B cell (primary cell): ENCODE measurements around the gene TIMM8A. TPM values are rescaled to one million over a fixed set of nuclear protein-coding genes. Genes with fewer than 3 reads are reported as not detected.

Experiments
- ATAC-seq: fragments of 200-7000 bp; cut with Tn5 transposase; one replicate; pipeline ENCODE4 v1.10.0; 2021; ENCODE audit warnings: low read depth, mild to moderate bottlenecking, moderate number of reproducible peaks, moderate library complexity
- CTCF ChIA-PET: fragments of 350-600 bp; sonication (Branson Sonifier 250); formaldehyde crosslinking; loops from one replicate; lab custom pipeline; 2021; ENCODE audit warnings: antibody characterized with exemption, inconsistent platforms; lab: Charles Lee
- POLR2A ChIA-PET: fragments of 350-600 bp; sonication (Branson Sonifier 250); formaldehyde crosslinking; loops from one replicate; lab custom pipeline; 2021; ENCODE audit warnings: antibody characterized with exemption; lab: Charles Lee
- DNase-seq: peaks from one replicate; pipeline ENCODE4 v3.0.0; 2013
- H2AFZ ChIP-seq: 2 replicates; pipeline ENCODE4 v1.6.1; 2012; ENCODE audit warnings: mild to moderate bottlenecking, low read depth, low read length; ENCODE audit not compliant: insufficient read depth, poor library complexity, severe bottlenecking
- H3K27ac ChIP-seq, 2 donors: 1 replicate in 1 of 2; 2 replicates in 1 of 2; pipeline ENCODE4 v1.5.1; 2012 to 2013; ENCODE audit warnings: low read length in 2 of 2, mild to moderate bottlenecking in 2 of 2, moderate library complexity in 1 of 2
- H3K27me3 ChIP-seq, 4 experiments: fragments of 200-600 bp in 1 of 4; sonication (generic) in 1 of 4; replicated peaks in 1 of 4; 1 replicate in 2 of 4; 2 replicates in 2 of 4; pipeline versions ENCODE4 v1.6.1 to v1.7.0; 2013 to 2016; ENCODE audit warnings: low read length in 3 of 4, mild to moderate bottlenecking in 2 of 4, mixed read lengths in 1 of 4, moderate library complexity in 1 of 4; ENCODE audit not compliant: insufficient read depth in 4 of 4, control insufficient read depth in 3 of 4; ENCODE audit errors: control extremely low read depth in 1 of 4
- H3K36me3 ChIP-seq, 2 experiments: replicated peaks in 1 of 2; 1 replicate in 1 of 2; 2 replicates in 1 of 2; pipeline versions ENCODE4 v1.6.1 to v1.7.1; 2013; ENCODE audit warnings: low read length in 1 of 2; ENCODE audit not compliant: insufficient read depth in 2 of 2, control insufficient read depth in 1 of 2; ENCODE audit errors: control extremely low read depth in 1 of 2, extremely low read depth in 1 of 2
- H3K4me1 ChIP-seq, 2 donors: fragments of 200-600 bp in 1 of 2; sonication (generic) in 1 of 2; 1 replicate in 1 of 2; 2 replicates in 1 of 2; pipeline versions ENCODE4 v1.5.1 to v1.6.1; 2013 to 2017; ENCODE audit warnings: low read length in 2 of 2; ENCODE audit not compliant: control insufficient read depth in 2 of 2, insufficient read depth in 2 of 2
- H3K4me2 ChIP-seq: replicated peaks from 2 replicates; pipeline ENCODE3; 2012; ENCODE audit warnings: mild to moderate bottlenecking, low read depth, low read length; ENCODE audit not compliant: poor library complexity, severe bottlenecking
- H3K4me3 ChIP-seq, 5 experiments: fragments of 200-600 bp in 1 of 5; sonication (generic) in 1 of 5; 1 replicate in 3 of 5; 2 replicates in 2 of 5; pipeline versions ENCODE4 v1.5.1 to v1.7.0; 2011 to 2016; ENCODE audit warnings: low read length in 4 of 5, mild to moderate bottlenecking in 4 of 5, low read depth in 2 of 5, control low read depth in 1 of 5, moderate library complexity in 1 of 5; ENCODE audit not compliant: insufficient read depth in 1 of 5; ENCODE audit errors: control extremely low read depth in 1 of 5, extremely low read depth in 1 of 5
- H3K79me2 ChIP-seq: fragments of 200-600 bp; sonication (generic); one replicate; pipeline ENCODE4 v1.6.0; 2016; ENCODE audit warnings: low read length; ENCODE audit not compliant: control insufficient read depth, insufficient read depth
- H3K9ac ChIP-seq: fragments of 200-600 bp; sonication (generic); 2 replicates; pipeline ENCODE4 v1.6.1; 2017; ENCODE audit warnings: mild to moderate bottlenecking, low read length, moderate library complexity
- H3K9me3 ChIP-seq, 3 donors: one replicate each; pipeline versions ENCODE4 v1.6.1 to v1.7.1; 2013; ENCODE audit warnings: low read length in 2 of 3; ENCODE audit not compliant: control insufficient read depth in 2 of 3, insufficient read depth in 1 of 3; ENCODE audit errors: control extremely low read depth in 1 of 3
- H4K20me1 ChIP-seq: 2 replicates; pipeline ENCODE4 v1.6.0; 2012; ENCODE audit warnings: mild to moderate bottlenecking, low read length; ENCODE audit not compliant: insufficient read depth, control insufficient read depth, poor library complexity, severe bottlenecking
- H3K27ac Mint-ChIP-seq: one replicate; pipeline ENCODE4 v1.8.0; 2021; ENCODE audit warnings: mixed read lengths
- H3K27me3 Mint-ChIP-seq: one replicate; pipeline ENCODE4 v1.8.0; 2021; ENCODE audit warnings: mixed read lengths
- H3K4me1 Mint-ChIP-seq: one replicate; pipeline ENCODE4 v1.8.0; 2021; ENCODE audit warnings: mixed read lengths
- H3K4me3 Mint-ChIP-seq: one replicate; pipeline ENCODE4 v1.8.0; 2021; ENCODE audit warnings: mixed read lengths
- H3K9me3 Mint-ChIP-seq: one replicate; pipeline ENCODE4 v1.8.0; 2022; ENCODE audit warnings: mixed read lengths; ENCODE audit not compliant: insufficient read depth
- EZH2 ChIP-seq: IDR thresholded peaks from 2 replicates; pipeline ENCODE4 v1.6.1; 2012; ENCODE audit warnings: borderline replicate concordance, low read depth, mild to moderate bottlenecking, moderate library complexity, low read length; ENCODE audit not compliant: insufficient read depth, poor library complexity, severe bottlenecking
- WGBS: methylation state at CpG from one replicate; pipeline ENCODE4 v1.1.5; 2013; ENCODE audit warnings: missing lambda C conversion rate; ENCODE audit not compliant: insufficient coverage; 5-methylcytosine and 5-hydroxymethylcytosine counted together
- intact Hi-C: fragments of 100-400 bp; cut with micrococcal nuclease; formaldehyde crosslinking; loops from one replicate; pipeline ENCODE4 v1.10.0; 2022
- polyA plus RNA-seq: library from polyadenylated mRNA; depleted of rRNA; stranded (reverse); fragments of >200 nt; gene quantifications from 2 replicates; pipeline ENCODE4 v1.2.3, GENCODE V29; 2012
- total RNA-seq, 2 donors: library from RNA; stranded (reverse); fragments of 120-200 nt in 1 of 2; gene quantifications; 1 replicate in 1 of 2; 2 replicates in 1 of 2; pipeline versions ENCODE4 v1.2.3 to v1.2.4, GENCODE V29; 2013 to 2022
- TF ChIP-seq, protein P1 (sequence below): fragments of 200-600 bp; IDR thresholded peaks from one replicate; pipeline ENCODE4 v1.8.0; 2022; ENCODE audit warnings: antibody characterized with exemption, mild to moderate bottlenecking

Gene TIMM8A
- total and polyA plus RNA-seq, 2 donors (not counting 1 experiment from before 2014, with no cell fraction given) = 4.0 to 13.4 TPM

DNA sequence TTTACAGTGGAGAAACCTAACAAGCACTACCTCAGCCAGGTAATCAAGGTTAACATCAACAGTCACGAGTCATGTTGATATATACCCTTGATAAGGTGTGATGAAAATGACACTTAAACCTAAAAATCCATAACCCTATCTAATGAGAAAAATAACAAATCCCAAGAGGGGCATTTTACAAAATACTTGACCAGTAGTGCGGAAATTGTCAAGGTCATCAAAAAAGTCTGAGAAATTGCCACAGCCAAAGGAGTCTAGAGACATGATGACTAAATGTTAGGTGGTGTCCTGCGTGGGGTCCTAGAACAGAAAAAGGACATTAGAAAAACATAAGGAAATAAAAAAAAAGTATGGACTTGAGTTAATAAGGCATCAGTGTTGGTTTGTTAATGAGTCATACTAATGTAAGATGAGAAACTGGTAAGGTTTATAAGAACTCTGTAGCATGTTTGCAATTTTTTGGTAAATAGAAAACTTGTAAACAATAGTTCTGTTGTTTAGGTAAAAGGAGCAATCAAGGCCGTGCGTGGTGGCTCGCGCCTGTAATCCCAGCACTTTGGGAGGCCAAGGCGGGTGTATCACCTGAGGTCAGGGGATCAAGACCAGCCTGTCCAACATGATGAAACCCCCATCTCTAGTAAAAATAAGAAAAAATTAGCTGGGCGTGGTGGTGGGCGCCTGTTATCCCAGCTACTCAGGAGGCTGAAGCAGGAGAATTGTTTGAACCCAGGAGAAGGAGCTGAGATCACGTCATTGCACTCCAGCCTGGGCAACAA is 45.2 kb upstream of the TIMM8A start:
- TF ChIP-seq, protein P1, sequence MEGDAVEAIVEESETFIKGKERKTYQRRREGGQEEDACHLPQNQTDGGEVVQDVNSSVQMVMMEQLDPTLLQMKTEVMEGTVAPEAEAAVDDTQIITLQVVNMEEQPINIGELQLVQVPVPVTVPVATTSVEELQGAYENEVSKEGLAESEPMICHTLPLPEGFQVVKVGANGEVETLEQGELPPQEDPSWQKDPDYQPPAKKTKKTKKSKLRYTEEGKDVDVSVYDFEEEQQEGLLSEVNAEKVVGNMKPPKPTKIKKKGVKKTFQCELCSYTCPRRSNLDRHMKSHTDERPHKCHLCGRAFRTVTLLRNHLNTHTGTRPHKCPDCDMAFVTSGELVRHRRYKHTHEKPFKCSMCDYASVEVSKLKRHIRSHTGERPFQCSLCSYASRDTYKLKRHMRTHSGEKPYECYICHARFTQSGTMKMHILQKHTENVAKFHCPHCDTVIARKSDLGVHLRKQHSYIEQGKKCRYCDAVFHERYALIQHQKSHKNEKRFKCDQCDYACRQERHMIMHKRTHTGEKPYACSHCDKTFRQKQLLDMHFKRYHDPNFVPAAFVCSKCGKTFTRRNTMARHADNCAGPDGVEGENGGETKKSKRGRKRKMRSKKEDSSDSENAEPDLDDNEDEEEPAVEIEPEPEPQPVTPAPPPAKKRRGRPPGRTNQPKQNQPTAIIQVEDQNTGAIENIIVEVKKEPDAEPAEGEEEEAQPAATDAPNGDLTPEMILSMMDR = no peak
- no peak for TF ChIP-seq EZH2
- peak overlapping the region; percentile 32 for H3K27ac Mint-ChIP-seq
- ATAC-seq (no peak), DNase-seq (no peak)
- H3K27me3 Mint-ChIP-seq = no peaks in the 10 kb centered on the region
- CTCF ChIA-PET = no interaction called here
- H4K20me1 ChIP-seq = no peaks in the 10 kb centered on the region
- H3K36me3 ChIP-seq = peaks cover 0 to 15% of the 10 kb centered on the region in 2 experiments
- no peaks in the 10 kb centered on the region for H3K27me3 ChIP-seq
- H3K27ac ChIP-seq = peak overlapping the region in 1 of 2 donors; percentile 31
- no peaks in the 10 kb centered on the region for H3K9me3 ChIP-seq
- peaks cover 32% of the 10 kb centered on the region for H3K4me1 Mint-ChIP-seq
- no peak overlapping the region for H3K9ac ChIP-seq
- H3K9me3 Mint-ChIP-seq = no peaks in the 10 kb centered on the region
- H3K4me1 ChIP-seq = peaks cover 13 to 18% of the 10 kb centered on the region in 2 donors
- H3K4me3 Mint-ChIP-seq = peak overlapping the region; percentile 3
- no peak overlapping the region for H3K4me2 ChIP-seq
- intact Hi-C loops = no loop called here
- H2AFZ ChIP-seq = no peak overlapping the region
- no peaks in the 10 kb centered on the region for H3K79me2 ChIP-seq
- POLR2A ChIA-PET = interaction anchor here (0.9 kb wide), 1 partner anchor 10 kb away, joined by 6 read pairs; no protein-coding TSS in a partner anchor
- no peak overlapping the region for H3K4me3 ChIP-seq
- 80% methylated on average over 1 of the region's 11 CpGs for WGBS

DNA sequence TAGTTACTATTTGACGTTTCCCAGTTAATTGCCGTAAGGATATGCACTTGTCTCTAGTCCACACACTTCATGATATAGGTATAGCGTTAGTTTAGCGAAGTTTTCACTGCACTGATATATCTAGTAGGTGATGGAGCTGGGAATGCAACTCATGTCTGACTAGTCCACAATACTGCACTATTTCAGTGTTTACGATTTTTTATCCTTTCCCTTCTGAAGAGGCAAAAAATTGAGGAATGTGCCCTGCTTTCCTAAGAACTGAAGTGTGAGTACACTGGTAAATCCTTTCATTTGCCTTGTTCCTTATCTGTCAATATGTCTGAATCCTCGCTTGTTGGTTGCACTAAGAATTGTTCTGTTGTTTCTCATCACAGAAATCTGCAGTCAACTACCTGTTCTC is 43.3 kb upstream of the TIMM8A start:
- H4K20me1 ChIP-seq = no peaks in the 10 kb centered on the region
- H3K79me2 ChIP-seq = peaks cover 5% of the 10 kb centered on the region
- peaks cover 15 to 19% of the 10 kb centered on the region in 2 donors for H3K4me1 ChIP-seq
- no peaks in the 10 kb centered on the region for H3K9me3 ChIP-seq
- TF ChIP-seq, protein P1 = no peak
- TF ChIP-seq EZH2 = no peak
- peak overlapping the region; percentile 70 for H3K4me2 ChIP-seq
- Mint-ChIP-seq H3K9me3 (no peaks in the 10 kb centered on the region), H3K27me3 (no peaks in the 10 kb centered on the region), H3K27ac (peak overlapping the region; percentile 95), H3K4me3 (peak overlapping the region; percentile 95), H3K4me1 (peaks cover 33% of the 10 kb centered on the region)
- ChIA-PET POLR2A (interaction anchor here (0.7 to 2.0 kb wide), 3 partner anchors 14 to 540 kb away, joined by 3 to 7 read pairs (median 4); partner anchors contain the start of genes GLA, HNRNPH2 and ZMAT1), CTCF (interaction anchor here (1.0 to 2.3 kb wide), 4 partner anchors 9 to 43 kb away, joined by 3 to 12 read pairs (median 6); partner anchors contain the start of gene TIMM8A)
- H3K27ac ChIP-seq = peak overlapping the region in 1 of 2 donors; percentile 85
- no peaks in the 10 kb centered on the region for H3K27me3 ChIP-seq
- no peak for ATAC-seq
- H3K36me3 ChIP-seq = peaks cover 0 to 14% of the 10 kb centered on the region in 2 experiments
- H3K9ac ChIP-seq = peak overlapping the region; percentile 69
- WGBS = no CpG with 5 or more reads among the region's 6 CpGs
- H2AFZ ChIP-seq = no peak overlapping the region
- DNase-seq = no peak
- intact Hi-C loops = loop anchor here (1.0 to 2.0 kb wide), 2 partner anchors 16 to 21 kb away; partner anchors contain the start of gene HNRNPH2
- peak overlapping the region in 2 of 5 experiments; percentile 66 to 72 for H3K4me3 ChIP-seq
